GM06990 (cell line): ENCODE data around the gene BAIAP2.

Experiments
- DNase-seq: peaks from one replicate; pipeline ENCODE4 v3.0.0-alpha.2; 2011; ENCODE audit not compliant: insufficient read length; ENCODE audit errors: extremely low read depth
- H3K27me3 ChIP-seq: replicated peaks from 2 replicates; pipeline ENCODE4 v1.6.0; 2011; ENCODE audit warnings: low read length; ENCODE audit not compliant: control insufficient read depth, insufficient read depth
- H3K36me3 ChIP-seq: 2 replicates; pipeline ENCODE4 v1.5.1; 2011; ENCODE audit warnings: low read length; ENCODE audit not compliant: control insufficient read depth, insufficient read depth
- H3K4me3 ChIP-seq: replicated peaks from 2 replicates; pipeline ENCODE4 v1.5.1; 2011; ENCODE audit warnings: low read depth, mild to moderate bottlenecking, control low read depth, low read length
- TF ChIP-seq, protein P1 (sequence below): IDR thresholded peaks from 2 replicates; pipeline ENCODE4 v1.5.1; 2011; ENCODE audit warnings: low read length, control low read depth, mild to moderate bottlenecking, inconsistent platforms; ENCODE audit not compliant: insufficient read depth, poor library complexity, severe bottlenecking

The BAIAP2 gene

GRCh38 chr17:81140018-81140417 lies 105.1 kb downstream of the BAIAP2 start:
- no peak for DNase-seq
- TF ChIP-seq, protein P1, sequence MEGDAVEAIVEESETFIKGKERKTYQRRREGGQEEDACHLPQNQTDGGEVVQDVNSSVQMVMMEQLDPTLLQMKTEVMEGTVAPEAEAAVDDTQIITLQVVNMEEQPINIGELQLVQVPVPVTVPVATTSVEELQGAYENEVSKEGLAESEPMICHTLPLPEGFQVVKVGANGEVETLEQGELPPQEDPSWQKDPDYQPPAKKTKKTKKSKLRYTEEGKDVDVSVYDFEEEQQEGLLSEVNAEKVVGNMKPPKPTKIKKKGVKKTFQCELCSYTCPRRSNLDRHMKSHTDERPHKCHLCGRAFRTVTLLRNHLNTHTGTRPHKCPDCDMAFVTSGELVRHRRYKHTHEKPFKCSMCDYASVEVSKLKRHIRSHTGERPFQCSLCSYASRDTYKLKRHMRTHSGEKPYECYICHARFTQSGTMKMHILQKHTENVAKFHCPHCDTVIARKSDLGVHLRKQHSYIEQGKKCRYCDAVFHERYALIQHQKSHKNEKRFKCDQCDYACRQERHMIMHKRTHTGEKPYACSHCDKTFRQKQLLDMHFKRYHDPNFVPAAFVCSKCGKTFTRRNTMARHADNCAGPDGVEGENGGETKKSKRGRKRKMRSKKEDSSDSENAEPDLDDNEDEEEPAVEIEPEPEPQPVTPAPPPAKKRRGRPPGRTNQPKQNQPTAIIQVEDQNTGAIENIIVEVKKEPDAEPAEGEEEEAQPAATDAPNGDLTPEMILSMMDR = no peak
- H3K36me3 ChIP-seq = no peaks in the 10 kb centered on the region
- no peak overlapping the region for H3K4me3 ChIP-seq
- H3K27me3 ChIP-seq = no peaks in the 10 kb centered on the region; the same call in 1 of the 2 replicates

- no peak for DNase-seq
- H3K27me3 ChIP-seq = no peaks in the 10 kb centered on the region; the same call in 1 of the 2 replicates
These were observed 105.7 kb downstream of the BAIAP2 start for GRCh38 chr17:81140695-81141094.

GRCh38 chr17:81142301-81143199 lies 107.6 kb downstream of the BAIAP2 start:
- TF ChIP-seq, protein P1 = peak; percentile 82
- DNase-seq = peak; percentile 66
- H3K36me3 ChIP-seq = no peaks in the 10 kb centered on the region
- H3K27me3 ChIP-seq = no peaks in the 10 kb centered on the region; the same call in 1 of the 2 replicates
- no peak overlapping the region for H3K4me3 ChIP-seq

More at GRCh38 chr17:81140695-81141094, 105.7 kb downstream of the BAIAP2 start:
- TF ChIP-seq, protein P1 = no peak
- Histone ChIP-seq H3K36me3 (no peaks in the 10 kb centered on the region), H3K4me3 (no peak overlapping the region)

- TF ChIP-seq, protein P1 = no peak
- Histone ChIP-seq H3K27me3 (no peaks in the 10 kb centered on the region; the same call in 1 of the 2 replicates), H3K4me3 (no peak overlapping the region)
These were observed 108.2 kb downstream of the BAIAP2 start for GRCh38 chr17:81143200-81143527.

GRCh38 chr17:81143717-81144422 lies 108.9 kb downstream of the BAIAP2 start:
- DNase-seq = no peak
- Histone ChIP-seq H3K27me3 (no peaks in the 10 kb centered on the region; the same call in 1 of the 2 replicates), H3K36me3 (no peaks in the 10 kb centered on the region), H3K4me3 (no peak overlapping the region)
- TF ChIP-seq, protein P1 = no peak

More at GRCh38 chr17:81143200-81143527, 108.2 kb downstream of the BAIAP2 start:
- DNase-seq = no peak
- H3K36me3 ChIP-seq = no peaks in the 10 kb centered on the region
